HL-60 (cell line): ENCODE measurements around the gene FEV.

Experiments
- DNase-seq, 2 experiments: peaks; one replicate each; pipeline ENCODE4 v3.0.0-alpha.2; 2010 to 2020; ENCODE audit warnings: low read depth in 1 of 2, low spot score in 1 of 2
- H3K27ac ChIP-seq: fragments of 250-450 bp; sonication (Bioruptor Pico); replicated peaks from 2 replicates; pipeline ENCODE4 v1.5.1; 2020; ENCODE audit warnings: mild to moderate bottlenecking, moderate library complexity
- H3K27me3 ChIP-seq: fragments of 250-450 bp; sonication (Bioruptor Pico); 2 replicates; pipeline ENCODE4 v1.5.1; 2021; ENCODE audit warnings: mild to moderate bottlenecking, moderate library complexity; ENCODE audit not compliant: insufficient read depth, poor library complexity, severe bottlenecking
- H3K4me3 ChIP-seq: replicated peaks from 2 replicates; pipeline ENCODE4 v1.5.1; 2011; ENCODE audit warnings: mild to moderate bottlenecking, control low read depth, low read length; ENCODE audit not compliant: insufficient read depth
- GABPA ChIP-seq: IDR thresholded peaks from 2 replicates; pipeline ENCODE4 v1.6.1; 2012; ENCODE audit warnings: low read depth
- POLR2AphosphoS5 ChIP-seq: IDR thresholded peaks from 2 replicates; pipeline ENCODE4 v1.6.1; 2012; ENCODE audit warnings: low read depth
- SPI1 ChIP-seq: IDR thresholded peaks from 2 replicates; pipeline ENCODE4 v1.6.1; 2012; ENCODE audit warnings: low read depth, mild to moderate bottlenecking, borderline replicate concordance
- TF ChIP-seq, protein P1 (sequence below): IDR thresholded peaks from 2 replicates; pipeline ENCODE4 v1.6.1; 2012; ENCODE audit warnings: low read depth; ENCODE audit not compliant: insufficient replicate concordance
- TF ChIP-seq, protein P2 (sequence below): IDR thresholded peaks from one replicate; pipeline ENCODE4 v1.5.1; 2011; ENCODE audit warnings: low read length, control low read depth, inconsistent platforms; ENCODE audit not compliant: insufficient read depth

The FEV gene

DNA sequence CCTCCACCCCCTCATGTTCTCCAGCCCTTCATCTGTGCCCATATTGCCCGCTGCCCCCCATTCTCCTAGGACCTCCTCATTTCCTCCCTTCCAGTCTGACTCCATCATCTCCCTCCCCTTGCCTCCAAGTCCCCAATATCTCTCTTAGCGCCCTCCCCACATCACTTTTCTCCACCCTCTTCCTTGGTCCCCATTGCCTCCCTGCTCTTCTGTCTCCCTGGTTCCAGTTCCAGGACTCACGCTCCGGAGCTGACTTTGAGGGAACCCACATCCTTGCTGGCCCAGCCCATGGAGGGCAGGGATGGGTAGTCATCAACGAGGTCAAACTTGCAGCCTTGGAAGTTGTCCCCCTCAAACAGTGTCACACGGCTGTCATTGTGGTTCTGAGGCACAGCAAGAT lies 5.6 kb upstream of the FEV start:
- no peak overlapping the region for H3K27ac ChIP-seq
- no peak overlapping the region for H3K4me3 ChIP-seq
- H3K27me3 ChIP-seq: peaks cover 91% of the 10 kb centered on the region
- TF ChIP-seq, protein P1, sequence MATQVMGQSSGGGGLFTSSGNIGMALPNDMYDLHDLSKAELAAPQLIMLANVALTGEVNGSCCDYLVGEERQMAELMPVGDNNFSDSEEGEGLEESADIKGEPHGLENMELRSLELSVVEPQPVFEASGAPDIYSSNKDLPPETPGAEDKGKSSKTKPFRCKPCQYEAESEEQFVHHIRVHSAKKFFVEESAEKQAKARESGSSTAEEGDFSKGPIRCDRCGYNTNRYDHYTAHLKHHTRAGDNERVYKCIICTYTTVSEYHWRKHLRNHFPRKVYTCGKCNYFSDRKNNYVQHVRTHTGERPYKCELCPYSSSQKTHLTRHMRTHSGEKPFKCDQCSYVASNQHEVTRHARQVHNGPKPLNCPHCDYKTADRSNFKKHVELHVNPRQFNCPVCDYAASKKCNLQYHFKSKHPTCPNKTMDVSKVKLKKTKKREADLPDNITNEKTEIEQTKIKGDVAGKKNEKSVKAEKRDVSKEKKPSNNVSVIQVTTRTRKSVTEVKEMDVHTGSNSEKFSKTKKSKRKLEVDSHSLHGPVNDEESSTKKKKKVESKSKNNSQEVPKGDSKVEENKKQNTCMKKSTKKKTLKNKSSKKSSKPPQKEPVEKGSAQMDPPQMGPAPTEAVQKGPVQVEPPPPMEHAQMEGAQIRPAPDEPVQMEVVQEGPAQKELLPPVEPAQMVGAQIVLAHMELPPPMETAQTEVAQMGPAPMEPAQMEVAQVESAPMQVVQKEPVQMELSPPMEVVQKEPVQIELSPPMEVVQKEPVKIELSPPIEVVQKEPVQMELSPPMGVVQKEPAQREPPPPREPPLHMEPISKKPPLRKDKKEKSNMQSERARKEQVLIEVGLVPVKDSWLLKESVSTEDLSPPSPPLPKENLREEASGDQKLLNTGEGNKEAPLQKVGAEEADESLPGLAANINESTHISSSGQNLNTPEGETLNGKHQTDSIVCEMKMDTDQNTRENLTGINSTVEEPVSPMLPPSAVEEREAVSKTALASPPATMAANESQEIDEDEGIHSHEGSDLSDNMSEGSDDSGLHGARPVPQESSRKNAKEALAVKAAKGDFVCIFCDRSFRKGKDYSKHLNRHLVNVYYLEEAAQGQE: no peak
- no peak for TF ChIP-seq SPI1
- TF ChIP-seq GABPA: no peak
- TF ChIP-seq POLR2AphosphoS5: no peak
- TF ChIP-seq, protein P2, sequence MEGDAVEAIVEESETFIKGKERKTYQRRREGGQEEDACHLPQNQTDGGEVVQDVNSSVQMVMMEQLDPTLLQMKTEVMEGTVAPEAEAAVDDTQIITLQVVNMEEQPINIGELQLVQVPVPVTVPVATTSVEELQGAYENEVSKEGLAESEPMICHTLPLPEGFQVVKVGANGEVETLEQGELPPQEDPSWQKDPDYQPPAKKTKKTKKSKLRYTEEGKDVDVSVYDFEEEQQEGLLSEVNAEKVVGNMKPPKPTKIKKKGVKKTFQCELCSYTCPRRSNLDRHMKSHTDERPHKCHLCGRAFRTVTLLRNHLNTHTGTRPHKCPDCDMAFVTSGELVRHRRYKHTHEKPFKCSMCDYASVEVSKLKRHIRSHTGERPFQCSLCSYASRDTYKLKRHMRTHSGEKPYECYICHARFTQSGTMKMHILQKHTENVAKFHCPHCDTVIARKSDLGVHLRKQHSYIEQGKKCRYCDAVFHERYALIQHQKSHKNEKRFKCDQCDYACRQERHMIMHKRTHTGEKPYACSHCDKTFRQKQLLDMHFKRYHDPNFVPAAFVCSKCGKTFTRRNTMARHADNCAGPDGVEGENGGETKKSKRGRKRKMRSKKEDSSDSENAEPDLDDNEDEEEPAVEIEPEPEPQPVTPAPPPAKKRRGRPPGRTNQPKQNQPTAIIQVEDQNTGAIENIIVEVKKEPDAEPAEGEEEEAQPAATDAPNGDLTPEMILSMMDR: no peak
- DNase-seq: no peak

- DNase-seq: no peak
- H3K27ac ChIP-seq: no peak overlapping the region
- no peak for TF ChIP-seq SPI1
- TF ChIP-seq POLR2AphosphoS5: no peak
- no peak for TF ChIP-seq GABPA
- TF ChIP-seq, protein P2: no peak
- TF ChIP-seq, protein P1: no peak
- peaks cover 89% of the 10 kb centered on the region for H3K27me3 ChIP-seq
- H3K4me3 ChIP-seq: no peak overlapping the region
Measured at GRCh38 chr2:218990052-218990451, 5.1 kb upstream of the FEV start.

GRCh38 chr2:218988650-218989049 lies 3.7 kb upstream of the FEV start:
- Histone ChIP-seq H3K27me3 (peaks cover 92% of the 10 kb centered on the region), H3K4me3 (no peak overlapping the region), H3K27ac (no peak overlapping the region)
- TF ChIP-seq GABPA: no peak
- TF ChIP-seq, protein P2: no peak
- TF ChIP-seq SPI1: no peak
- TF ChIP-seq, protein P1: no peak
- no peak for TF ChIP-seq POLR2AphosphoS5
- no peak for DNase-seq
